HL-60 (cell line): ENCODE measurements around the gene YKT6.

Source experiments
- DNase-seq, 2 experiments: peaks; one replicate each; pipeline ENCODE4 v3.0.0-alpha.2; 2010 to 2020; ENCODE audit warnings: low read depth in 1 of 2, low spot score in 1 of 2
- H3K27ac ChIP-seq: fragments of 250-450 bp; sonication (Bioruptor Pico); replicated peaks from 2 replicates; pipeline ENCODE4 v1.5.1; 2020; ENCODE audit warnings: mild to moderate bottlenecking, moderate library complexity
- H3K27me3 ChIP-seq: fragments of 250-450 bp; sonication (Bioruptor Pico); 2 replicates; pipeline ENCODE4 v1.5.1; 2021; ENCODE audit warnings: mild to moderate bottlenecking, moderate library complexity; ENCODE audit not compliant: insufficient read depth, poor library complexity, severe bottlenecking
- H3K4me3 ChIP-seq: replicated peaks from 2 replicates; pipeline ENCODE4 v1.5.1; 2011; ENCODE audit warnings: mild to moderate bottlenecking, control low read depth, low read length; ENCODE audit not compliant: insufficient read depth
- CTCF ChIP-seq: IDR thresholded peaks from one replicate; pipeline ENCODE4 v1.5.1; 2011; ENCODE audit warnings: low read length, control low read depth, inconsistent platforms; ENCODE audit not compliant: insufficient read depth
- GABPA ChIP-seq: IDR thresholded peaks from 2 replicates; pipeline ENCODE4 v1.6.1; 2012; ENCODE audit warnings: low read depth
- POLR2AphosphoS5 ChIP-seq: IDR thresholded peaks from 2 replicates; pipeline ENCODE4 v1.6.1; 2012; ENCODE audit warnings: low read depth
- REST ChIP-seq: IDR thresholded peaks from 2 replicates; pipeline ENCODE4 v1.6.1; 2012; ENCODE audit warnings: low read depth; ENCODE audit not compliant: insufficient replicate concordance
- SPI1 ChIP-seq: IDR thresholded peaks from 2 replicates; pipeline ENCODE4 v1.6.1; 2012; ENCODE audit warnings: low read depth, mild to moderate bottlenecking, borderline replicate concordance

Gene YKT6

GRCh38 chr7:44215531-44215930, 14.8 kb downstream of the YKT6 start:
- DNase-seq: no peak

GRCh38 chr7:44216019-44216418, 15.2 kb downstream of the YKT6 start:
- Histone ChIP-seq H3K4me3 (no peak overlapping the region), H3K27me3 (no peaks in the 10 kb centered on the region), H3K27ac (no peak overlapping the region)
- TF ChIP-seq REST (no peak), CTCF (no peak), GABPA (no peak), SPI1 (no peak)
- no peak for DNase-seq

More at GRCh38 chr7:44215531-44215930, 14.8 kb downstream of the YKT6 start:
- no peak for TF ChIP-seq POLR2AphosphoS5
- TF ChIP-seq CTCF: no peak
- TF ChIP-seq REST: no peak
- no peak for TF ChIP-seq SPI1
- TF ChIP-seq GABPA: no peak
- no peak overlapping the region for H3K4me3 ChIP-seq
- H3K27ac ChIP-seq: no peak overlapping the region
- H3K27me3 ChIP-seq: no peaks in the 10 kb centered on the region

GRCh38 chr7:44216521-44217222, 15.9 kb downstream of the YKT6 start:
- H3K27ac ChIP-seq: no peak overlapping the region
- no peak for DNase-seq
- no peaks in the 10 kb centered on the region for H3K27me3 ChIP-seq
- TF ChIP-seq CTCF (no peak), POLR2AphosphoS5 (no peak), REST (no peak), GABPA (no peak), SPI1 (no peak)
- H3K4me3 ChIP-seq: no peak overlapping the region
